Uterine smooth muscle cell (primary cell): ENCODE results near the gene SLF1. TPM values are rescaled to one million over a fixed set of nuclear protein-coding genes. Genes with fewer than 3 reads are reported as not detected.

Experiments used
- total RNA-seq: library from RNA; depleted of rRNA; stranded (reverse); fragments of >200 nt; gene quantifications from 2 replicates; pipeline ENCODE4 v1.2.3, GENCODE V29; 2014

Gene SLF1
- total RNA-seq: 6.9 and 13.2 TPM in 2 replicates

DNA sequence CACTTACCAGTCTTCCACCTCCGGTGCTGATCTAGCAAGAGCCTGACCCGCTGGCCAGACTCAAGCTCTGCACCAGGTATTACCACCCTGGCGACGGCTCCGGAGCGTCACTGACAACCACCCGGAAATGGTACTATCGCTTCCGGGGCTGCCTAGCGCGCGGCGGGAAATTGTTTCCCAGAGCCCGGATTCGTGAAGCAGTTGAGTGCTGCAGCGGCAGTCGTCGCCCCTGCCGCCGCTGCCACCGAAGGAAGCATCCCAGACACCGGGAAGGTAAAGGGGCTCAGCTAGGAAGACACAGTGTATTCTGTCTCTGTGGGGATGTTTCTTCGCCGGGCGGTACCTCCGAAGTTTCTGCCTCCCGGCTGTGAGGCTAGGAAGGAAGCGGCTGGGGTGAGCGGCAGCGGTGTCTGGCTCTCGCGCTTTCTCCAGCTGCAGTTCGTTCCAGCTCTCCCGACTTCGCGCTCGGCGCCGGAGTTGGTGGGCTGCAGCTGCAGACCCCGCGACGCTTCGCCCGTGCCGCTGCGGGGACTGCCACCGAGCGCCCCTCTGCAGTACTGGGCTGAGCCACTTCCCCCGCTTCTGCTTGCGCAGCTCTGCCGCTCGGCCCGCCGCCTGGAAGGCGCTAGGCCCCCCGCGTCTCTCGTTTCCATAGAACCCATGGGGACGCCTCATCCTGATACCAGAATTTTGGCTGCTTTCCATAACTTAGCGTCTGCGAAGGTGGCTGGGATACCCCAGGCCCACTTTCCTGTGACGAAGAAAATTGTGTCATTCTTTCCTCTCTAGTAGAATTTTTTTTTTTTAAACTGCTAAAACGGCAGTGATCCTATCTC, at the start of gene SLF1, which contains the start of gene KIAA0825:
SLF1 (plus strand) TSS at position 177 of the 836 bp plus-strand sequence. CDS start 10,142 bp downstream, outside the sequence.
KIAA0825 (minus strand) TSS at position 112 of the 836 bp plus-strand sequence. CDS start 81,478 bp downstream, outside the sequence.

Other genes starting within 250 kb of the SLF1 start
- gene KIAA0825, start 65 bp upstream of the SLF1 start, total RNA-seq: 3.6 and 4.5 TPM in 2 replicates